GM23338 (cell line): ENCODE results near the gene FAM171A2.

Experiments
- CREB1 ChIP-seq: fragments of 250-450 bp; sonication (Bioruptor Pico); IDR thresholded peaks from 2 replicates; pipeline ENCODE4 v1.5.0; 2020; ENCODE audit warnings: low read depth, mild to moderate bottlenecking, moderate library complexity
- CTCF ChIP-seq, 2 experiments: fragments of 200-600 bp in 1 of 2; sonication (generic) in 1 of 2; conservative IDR thresholded peaks; 2 replicates each; pipeline versions ENCODE4 v1.5.1 to v1.6.1; 2016 to 2017; ENCODE audit warnings: antibody characterized with exemption in 2 of 2, low read depth in 2 of 2, mild to moderate bottlenecking in 2 of 2, moderate library complexity in 1 of 2
- EZH2 ChIP-seq: fragments of 200-600 bp; sonication (generic); IDR thresholded peaks from one replicate; pipeline ENCODE4 v1.8.0; 2017; ENCODE audit warnings: antibody characterized with exemption, mild to moderate bottlenecking, low read depth; ENCODE audit not compliant: unreplicated experiment
- EZH2phosphoT487 ChIP-seq: fragments of 200-600 bp; sonication (generic); IDR thresholded peaks from one replicate; pipeline ENCODE4 v1.8.1; 2018; ENCODE audit warnings: antibody characterized with exemption; ENCODE audit not compliant: unreplicated experiment
- NANOG ChIP-seq: IDR thresholded peaks from 2 replicates; pipeline ENCODE4 v1.6.1; 2016; ENCODE audit warnings: antibody characterized with exemption, borderline replicate concordance
- POLR2AphosphoS5 ChIP-seq: IDR thresholded peaks from 2 replicates; pipeline ENCODE4 v1.6.1; 2016; ENCODE audit warnings: antibody characterized with exemption, low read depth
- ZNF462 ChIP-seq: fragments of 250-450 bp; sonication (Bioruptor Pico); IDR thresholded peaks from 2 replicates; pipeline ENCODE4 v1.5.0; 2020; ENCODE audit warnings: mild to moderate bottlenecking, moderate library complexity

- no peak for TF ChIP-seq CTCF (conservative IDR thresholded peaks at IDR 0.05; ENCODE audit: low read depth in 2 of 2)
- TF ChIP-seq EZH2phosphoT487 = no peak
- no peak for TF ChIP-seq CREB1 (CRISPR knock-in tag)
- TF ChIP-seq NANOG = no peak
- peak; percentile 28 for TF ChIP-seq EZH2
- no peak for TF ChIP-seq POLR2AphosphoS5
- no peak for TF ChIP-seq ZNF462 (CRISPR knock-in tag)
Observed at GRCh38 chr17:44384281-44384822, 20.7 kb upstream of the FAM171A2 start.
